GM13977 (cell line): ENCODE data around the gene TRIML2.

Source experiments
- DNase-seq: peaks from one replicate; pipeline ENCODE4 v3.0.0; 2012; ENCODE audit warnings: low spot score
- in situ Hi-C: fragments of 300-500 bp; cut with MboI; formaldehyde crosslinking; loops from one replicate; pipeline ENCODE4 v1.12.0; 2022; ENCODE audit warnings: low sequenced_read_pairs, low pct_unique_long_range_greater_than_20kb, mixed read lengths, inconsistent platforms; ENCODE audit not compliant: unreplicated experiment
- TF ChIP-seq, protein P1 (sequence below): IDR thresholded peaks from 2 replicates; pipeline ENCODE4 v1.5.1; 2012; ENCODE audit warnings: mild to moderate bottlenecking, control low read depth; ENCODE audit not compliant: insufficient read depth; ENCODE audit errors: extremely low read depth, missing control alignments

TRIML2 gene

GRCh38 chr4:188110036-188110435 lies 633 bp upstream of the TRIML2 start:
- in situ Hi-C loops = no loop called here

DNA sequence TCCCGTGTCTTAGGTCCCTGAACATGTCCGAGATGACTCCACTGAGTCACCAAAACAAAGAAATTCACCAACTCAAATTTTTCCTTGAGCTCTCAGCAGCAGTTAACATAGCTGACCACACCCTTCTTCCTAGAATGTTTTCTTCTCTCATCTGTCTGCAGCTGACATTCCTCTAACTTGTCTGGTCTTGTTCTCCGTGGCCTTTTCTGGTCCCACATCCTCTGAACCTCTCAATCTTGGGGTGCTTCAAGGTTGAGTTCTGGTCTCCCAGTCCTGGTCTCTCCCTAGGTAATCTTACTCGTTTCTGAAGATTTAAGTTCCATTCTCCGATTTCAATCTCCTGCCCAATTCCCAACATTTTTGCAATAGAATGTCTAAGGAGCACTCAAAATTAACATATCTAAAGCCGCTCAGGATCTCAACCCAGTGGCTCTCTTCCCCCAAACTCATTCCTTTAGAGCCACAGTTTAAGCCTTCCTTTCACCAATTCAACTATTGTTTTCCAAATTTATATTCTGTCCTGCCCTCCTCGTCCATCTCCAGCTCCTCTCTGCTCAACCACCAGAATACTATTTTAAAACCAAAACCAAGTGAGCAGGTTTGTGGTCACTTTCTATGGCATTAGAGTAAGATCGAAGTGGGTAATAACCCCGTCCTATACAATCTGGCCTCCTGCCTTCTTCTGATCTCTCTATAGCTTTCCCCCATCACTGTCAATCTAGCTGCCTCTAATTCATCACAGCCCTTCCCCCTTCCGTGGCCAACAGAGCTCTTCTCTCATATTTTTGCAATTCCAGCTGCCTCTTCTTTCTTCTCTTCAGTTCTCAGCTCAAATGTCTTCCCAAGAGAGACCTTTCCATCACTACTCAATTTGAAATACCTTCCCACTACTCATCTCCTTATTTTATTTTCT lies 1.2 kb downstream of the TRIML2 start:
- in situ Hi-C loops = no loop called here
- DNase-seq = no peak
- TF ChIP-seq, protein P1, sequence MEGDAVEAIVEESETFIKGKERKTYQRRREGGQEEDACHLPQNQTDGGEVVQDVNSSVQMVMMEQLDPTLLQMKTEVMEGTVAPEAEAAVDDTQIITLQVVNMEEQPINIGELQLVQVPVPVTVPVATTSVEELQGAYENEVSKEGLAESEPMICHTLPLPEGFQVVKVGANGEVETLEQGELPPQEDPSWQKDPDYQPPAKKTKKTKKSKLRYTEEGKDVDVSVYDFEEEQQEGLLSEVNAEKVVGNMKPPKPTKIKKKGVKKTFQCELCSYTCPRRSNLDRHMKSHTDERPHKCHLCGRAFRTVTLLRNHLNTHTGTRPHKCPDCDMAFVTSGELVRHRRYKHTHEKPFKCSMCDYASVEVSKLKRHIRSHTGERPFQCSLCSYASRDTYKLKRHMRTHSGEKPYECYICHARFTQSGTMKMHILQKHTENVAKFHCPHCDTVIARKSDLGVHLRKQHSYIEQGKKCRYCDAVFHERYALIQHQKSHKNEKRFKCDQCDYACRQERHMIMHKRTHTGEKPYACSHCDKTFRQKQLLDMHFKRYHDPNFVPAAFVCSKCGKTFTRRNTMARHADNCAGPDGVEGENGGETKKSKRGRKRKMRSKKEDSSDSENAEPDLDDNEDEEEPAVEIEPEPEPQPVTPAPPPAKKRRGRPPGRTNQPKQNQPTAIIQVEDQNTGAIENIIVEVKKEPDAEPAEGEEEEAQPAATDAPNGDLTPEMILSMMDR = no peak

More at GRCh38 chr4:188110036-188110435, 633 bp upstream of the TRIML2 start:
- TF ChIP-seq, protein P1 = no peak
- DNase-seq = no peak

DNA sequence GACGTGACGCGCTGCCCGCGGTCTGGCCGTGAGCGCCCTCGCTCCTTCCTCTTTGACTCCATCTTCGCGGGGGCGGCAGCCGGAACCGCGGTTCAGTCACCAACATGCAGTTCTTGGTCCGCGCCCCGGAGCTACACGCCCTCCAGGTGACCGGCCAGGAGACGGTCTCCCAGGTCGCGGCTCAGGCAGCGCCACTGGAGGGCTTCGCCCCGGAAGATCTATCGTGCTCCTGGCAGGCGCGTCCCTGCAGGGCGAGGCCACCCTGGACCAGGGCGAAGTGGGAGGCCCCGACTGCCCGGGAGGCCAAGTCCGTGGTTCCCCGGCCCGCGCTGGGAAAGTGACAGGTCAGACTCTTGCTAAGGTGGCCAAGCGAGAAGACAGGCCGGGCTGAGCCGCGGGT lies 2.9 kb downstream of the TRIML2 start:
- no peak for DNase-seq
- TF ChIP-seq, protein P1 = no peak
- in situ Hi-C loops = no loop called here

- TF ChIP-seq, protein P1 = no peak
- in situ Hi-C loops = no loop called here
- DNase-seq = no peak
Observed at GRCh38 chr4:188092824-188093223, 16.6 kb downstream of the TRIML2 start.

DNA sequence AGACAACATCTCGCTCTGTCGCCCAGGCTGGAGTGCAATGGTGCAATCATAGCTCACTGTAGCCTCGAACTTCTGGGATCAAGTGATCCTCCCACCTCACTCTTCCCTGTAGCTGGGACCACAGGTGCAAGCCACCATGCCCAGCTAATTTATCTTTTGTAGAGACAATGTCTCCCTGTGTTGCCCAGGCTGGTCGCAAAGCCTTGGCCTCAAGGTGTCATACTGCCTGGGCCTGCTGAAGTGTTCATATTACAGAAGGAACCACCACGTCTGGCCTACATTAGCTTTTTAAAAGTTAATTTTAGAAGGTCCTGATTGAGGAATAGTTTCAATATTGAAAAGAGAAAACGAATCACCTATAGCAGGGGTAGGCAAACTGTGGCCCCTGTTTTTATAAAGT lies 22.5 kb downstream of the TRIML2 start:
- TF ChIP-seq, protein P1 = no peak
- in situ Hi-C loops = no loop called here
- no peak for DNase-seq

DNA sequence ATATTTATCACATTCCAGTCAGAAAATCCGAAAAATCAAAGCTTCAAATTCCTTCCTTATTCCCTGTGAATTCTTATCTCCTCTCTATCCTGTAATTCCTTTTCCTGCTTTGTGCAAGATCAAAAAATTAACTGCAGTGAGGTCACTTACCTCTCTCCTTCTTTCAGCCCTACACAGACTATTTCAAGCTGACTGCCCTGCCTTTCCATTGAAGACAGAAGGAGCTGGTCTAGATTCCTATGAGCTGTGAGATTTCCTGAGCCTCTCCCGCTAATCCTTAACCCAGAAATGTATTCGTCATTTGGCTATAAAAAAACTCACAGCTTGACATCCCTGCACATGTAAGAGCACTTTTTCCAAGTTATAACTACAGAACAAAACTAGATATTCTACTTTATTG lies 26.6 kb downstream of the TRIML2 start:
- in situ Hi-C loops = no loop called here
- TF ChIP-seq, protein P1 = no peak
- DNase-seq = no peak
